Measurements from ENCODE around the gene NCR1.
"Not testable (repeated sequence)": the region's sequence is repeated elsewhere in the genome, so short reads cannot be mapped to it uniquely, and the experiment has no call there.

Gene NCR1

DNA sequence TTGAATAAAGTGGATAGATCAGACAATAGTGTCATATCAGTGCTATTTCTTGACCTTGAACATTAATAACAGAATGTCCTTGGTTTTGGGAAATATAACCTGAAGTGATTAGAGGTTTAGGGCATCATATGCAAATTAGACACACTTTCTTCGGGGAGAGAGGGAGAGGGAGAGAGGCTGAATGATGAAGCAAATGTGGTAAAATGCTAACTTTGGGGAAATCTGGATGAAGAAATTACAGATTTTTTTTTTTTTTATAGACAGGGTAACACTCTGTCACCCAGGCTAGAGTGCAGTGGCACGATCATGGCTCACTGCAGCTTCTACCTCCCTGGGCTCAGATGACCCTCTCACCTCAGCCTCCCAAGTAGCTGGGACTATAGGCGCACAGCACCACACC is 3.9 kb upstream of the NCR1 start:
- H3K27me3 ChIP-seq (ENCODE audit: insufficient read depth, insufficient read length) = no peaks in the 10 kb centered on the region

GRCh38 chr19:54903303-54903702 is 2.6 kb upstream of the NCR1 start:
- Histone ChIP-seq H3K27me3 (ENCODE audit: insufficient read depth, insufficient read length) (no peaks in the 10 kb centered on the region), H3K4me3 (ENCODE audit: insufficient read length, low read depth) (no peak overlapping the region), H3K36me3 (ENCODE audit: insufficient read depth, insufficient read length, low read length) (no peaks in the 10 kb centered on the region), H3K9ac (ENCODE audit: insufficient read length, low read depth) (no peak overlapping the region), H3K9me3 (ENCODE audit: insufficient read depth, low read length) (no peaks in the 10 kb centered on the region), H3K4me1 (ENCODE audit: insufficient read depth, insufficient read length) (peaks cover 2% of the 10 kb centered on the region)
- no peak for TF ChIP-seq SUZ12 (IDR thresholded peaks at IDR 0.05; ENCODE audit: extremely low read depth, insufficient read depth, insufficient read length)
- TF ChIP-seq ZNF274 (IDR thresholded peaks at IDR 0.05; ENCODE audit: low read depth, low read length) = no peak
- TF ChIP-seq YY1 (IDR thresholded peaks at IDR 0.05; ENCODE audit: insufficient read depth, insufficient read length) = no peak
- DNase-seq (ENCODE audit: low read depth, low spot score) = no peak

More for the DNA sequence above, 3.9 kb upstream of the NCR1 start:
- no peaks in the 10 kb centered on the region for H3K9me3 ChIP-seq (ENCODE audit: insufficient read depth, low read length)
- H3K9ac ChIP-seq (ENCODE audit: insufficient read length, low read depth) = no peak overlapping the region
- no peaks in the 10 kb centered on the region for H3K36me3 ChIP-seq (ENCODE audit: insufficient read depth, insufficient read length, low read length)
- DNase-seq (ENCODE audit: low read depth, low spot score) = no peak
- TF ChIP-seq SUZ12 (IDR thresholded peaks at IDR 0.05; ENCODE audit: extremely low read depth, insufficient read depth, insufficient read length) = no peak
- TF ChIP-seq YY1 (IDR thresholded peaks at IDR 0.05; ENCODE audit: insufficient read depth, insufficient read length) = no peak
- TF ChIP-seq ZNF274 (IDR thresholded peaks at IDR 0.05; ENCODE audit: low read depth, low read length) = no peak
- no peak overlapping the region for H3K4me3 ChIP-seq (ENCODE audit: insufficient read length, low read depth)
- H3K4me1 ChIP-seq (ENCODE audit: insufficient read depth, insufficient read length) = peaks cover 2% of the 10 kb centered on the region

- H3K36me3 ChIP-seq (ENCODE audit: insufficient read depth, insufficient read length, low read length); H3K9me3 ChIP-seq (ENCODE audit: insufficient read depth, low read length); H3K4me1 ChIP-seq (ENCODE audit: insufficient read depth, insufficient read length); H3K27me3 ChIP-seq (ENCODE audit: insufficient read depth, insufficient read length); H3K4me3 ChIP-seq (ENCODE audit: insufficient read length, low read depth); DNase-seq (ENCODE audit: low read depth, low spot score); H3K9ac ChIP-seq (ENCODE audit: insufficient read length, low read depth): not testable (repeated sequence)
Measured at GRCh38 chr19:54904261-54904660, 1.7 kb upstream of the NCR1 start.

DNA sequence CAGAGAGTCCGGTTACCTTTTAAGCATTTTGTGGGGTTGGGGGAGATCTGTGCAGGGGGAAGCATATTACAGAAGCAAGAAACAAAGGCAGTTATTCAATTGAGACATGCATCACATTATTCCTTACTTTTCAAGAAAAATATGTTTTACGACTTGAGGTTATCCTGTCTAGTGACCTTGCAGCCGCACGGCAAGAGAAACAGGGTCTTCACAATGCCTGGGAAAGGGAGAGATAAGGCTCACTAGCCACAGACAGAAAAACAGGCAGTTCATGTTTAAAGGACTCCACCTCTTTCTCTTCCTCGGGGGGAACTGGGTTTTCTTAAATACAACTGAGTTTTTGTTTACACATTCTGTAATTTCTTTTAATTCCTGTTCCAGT is 536 bp upstream of the NCR1 start:
- Histone ChIP-seq H3K4me1 (ENCODE audit: insufficient read depth, insufficient read length) (peaks cover 2% of the 10 kb centered on the region), H3K9ac (ENCODE audit: insufficient read length, low read depth) (no peak overlapping the region), H3K9me3 (ENCODE audit: insufficient read depth, low read length) (no peaks in the 10 kb centered on the region; the same call in 1 of the 2 replicates), H3K36me3 (ENCODE audit: insufficient read depth, insufficient read length, low read length) (no peaks in the 10 kb centered on the region), H3K27me3 (ENCODE audit: insufficient read depth, insufficient read length) (no peaks in the 10 kb centered on the region), H3K4me3 (ENCODE audit: insufficient read length, low read depth) (no peak overlapping the region)
- TF ChIP-seq ZNF274 (IDR thresholded peaks at IDR 0.05; ENCODE audit: low read depth, low read length) (no peak), YY1 (IDR thresholded peaks at IDR 0.05; ENCODE audit: insufficient read depth, insufficient read length) (no peak), SUZ12 (IDR thresholded peaks at IDR 0.05; ENCODE audit: extremely low read depth, insufficient read depth, insufficient read length) (no peak)
- DNase-seq (ENCODE audit: low read depth, low spot score) = no peak

GRCh38 chr19:54906819-54907218 is 871 bp downstream of the NCR1 start:
- H3K27me3 ChIP-seq (ENCODE audit: insufficient read depth, insufficient read length) = no peaks in the 10 kb centered on the region
- DNase-seq (ENCODE audit: low read depth, low spot score) = no peak
- no peak overlapping the region for H3K4me3 ChIP-seq (ENCODE audit: insufficient read length, low read depth)
- no peaks in the 10 kb centered on the region for H3K36me3 ChIP-seq (ENCODE audit: insufficient read depth, insufficient read length, low read length)
- H3K9me3 ChIP-seq (ENCODE audit: insufficient read depth, low read length) = no peaks in the 10 kb centered on the region; the same call in 1 of the 2 replicates
- no peak overlapping the region for H3K9ac ChIP-seq (ENCODE audit: insufficient read length, low read depth)
- no peak for TF ChIP-seq ZNF274 (IDR thresholded peaks at IDR 0.05; ENCODE audit: low read depth, low read length)
- no peak for TF ChIP-seq SUZ12 (IDR thresholded peaks at IDR 0.05; ENCODE audit: extremely low read depth, insufficient read depth, insufficient read length)
- no peak for TF ChIP-seq YY1 (IDR thresholded peaks at IDR 0.05; ENCODE audit: insufficient read depth, insufficient read length)
- peaks cover 2% of the 10 kb centered on the region for H3K4me1 ChIP-seq (ENCODE audit: insufficient read depth, insufficient read length)

- not testable (repeated sequence) for H3K9ac ChIP-seq (ENCODE audit: insufficient read length, low read depth); DNase-seq (ENCODE audit: low read depth, low spot score); H3K27me3 ChIP-seq (ENCODE audit: insufficient read depth, insufficient read length); H3K4me3 ChIP-seq (ENCODE audit: insufficient read length, low read depth); H3K4me1 ChIP-seq (ENCODE audit: insufficient read depth, insufficient read length); H3K36me3 ChIP-seq (ENCODE audit: insufficient read depth, insufficient read length, low read length); H3K9me3 ChIP-seq (ENCODE audit: insufficient read depth, low read length)
Measured at GRCh38 chr19:54907899-54908298, 2.0 kb downstream of the NCR1 start.

DNA sequence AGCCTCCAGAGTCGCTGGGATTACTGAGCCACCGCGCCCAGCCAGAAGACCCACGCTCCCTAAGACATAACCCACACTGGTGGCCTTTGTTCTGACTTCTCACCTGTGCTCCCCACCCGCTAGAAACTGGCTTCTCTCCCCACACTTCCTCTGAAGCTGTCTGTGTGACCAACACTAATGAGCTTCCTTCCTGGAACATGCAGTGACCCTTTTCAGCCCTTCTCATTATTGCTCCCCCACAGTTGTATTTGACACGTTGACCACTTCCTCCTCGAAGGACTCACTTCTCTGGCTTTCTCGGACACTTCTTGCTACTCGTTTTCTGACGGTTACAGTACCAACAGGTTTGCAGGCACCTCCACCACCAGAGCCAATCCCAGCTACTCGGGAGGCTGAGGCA is 10.9 kb downstream of the NCR1 start:
- TF ChIP-seq SUZ12 (IDR thresholded peaks at IDR 0.05; ENCODE audit: extremely low read depth, insufficient read depth, insufficient read length) (no peak), ZNF274 (IDR thresholded peaks at IDR 0.05; ENCODE audit: low read depth, low read length) (no peak), YY1 (IDR thresholded peaks at IDR 0.05; ENCODE audit: insufficient read depth, insufficient read length) (no peak)
- no peak for DNase-seq (ENCODE audit: low read depth, low spot score)

GRCh38 chr19:54918499-54918898 is 12.6 kb downstream of the NCR1 start:
- TF ChIP-seq YY1 (IDR thresholded peaks at IDR 0.05; ENCODE audit: insufficient read depth, insufficient read length) (no peak), SUZ12 (IDR thresholded peaks at IDR 0.05; ENCODE audit: extremely low read depth, insufficient read depth, insufficient read length) (no peak), ZNF274 (IDR thresholded peaks at IDR 0.05; ENCODE audit: low read depth, low read length) (no peak)
- peaks cover 3% of the 10 kb centered on the region for H3K4me1 ChIP-seq (ENCODE audit: insufficient read depth, insufficient read length)
- no peaks in the 10 kb centered on the region for H3K9me3 ChIP-seq (ENCODE audit: insufficient read depth, low read length)
- no peak for DNase-seq (ENCODE audit: low read depth, low spot score)
- H3K27me3 ChIP-seq (ENCODE audit: insufficient read depth, insufficient read length) = no peaks in the 10 kb centered on the region
- H3K36me3 ChIP-seq (ENCODE audit: insufficient read depth, insufficient read length, low read length) = no peaks in the 10 kb centered on the region
- H3K9ac ChIP-seq (ENCODE audit: insufficient read length, low read depth) = no peak overlapping the region
- no peak overlapping the region for H3K4me3 ChIP-seq (ENCODE audit: insufficient read length, low read depth)

More for the DNA sequence above, 10.9 kb downstream of the NCR1 start:
- Histone ChIP-seq H3K36me3 (ENCODE audit: insufficient read depth, insufficient read length, low read length) (no peaks in the 10 kb centered on the region), H3K9me3 (ENCODE audit: insufficient read depth, low read length) (no peaks in the 10 kb centered on the region), H3K27me3 (ENCODE audit: insufficient read depth, insufficient read length) (no peaks in the 10 kb centered on the region), H3K4me1 (ENCODE audit: insufficient read depth, insufficient read length) (peaks cover 3% of the 10 kb centered on the region), H3K9ac (ENCODE audit: insufficient read length, low read depth) (no peak overlapping the region), H3K4me3 (ENCODE audit: insufficient read length, low read depth) (no peak overlapping the region)

GRCh38 chr19:54919646-54920563 is 14.0 kb downstream of the NCR1 start:
- DNase-seq (ENCODE audit: low read depth, low spot score); H3K4me3 ChIP-seq (ENCODE audit: insufficient read length, low read depth); H3K9me3 ChIP-seq (ENCODE audit: insufficient read depth, low read length); H3K9ac ChIP-seq (ENCODE audit: insufficient read length, low read depth); H3K27me3 ChIP-seq (ENCODE audit: insufficient read depth, insufficient read length); H3K4me1 ChIP-seq (ENCODE audit: insufficient read depth, insufficient read length); H3K36me3 ChIP-seq (ENCODE audit: insufficient read depth, insufficient read length, low read length): not testable (repeated sequence)
